Stimulated activated CD8-positive, alpha-beta memory T cell treated with anti-CD3 and anti-CD28 coated beads, Interleukin-7, amount 100 ng/mL, for 4 hours (primary cell): ENCODE results near the gene SUGCT.
"Not testable (repeated sequence)": the region's sequence is repeated elsewhere in the genome, so short reads cannot be mapped to it uniquely, and the experiment has no call there.

Experiments used
- DNase-seq, 2 donors: peaks; one replicate each; pipeline ENCODE4 v3.0.0-alpha.2; 2020; ENCODE audit warnings: low read depth in 2 of 2

The SUGCT gene

GRCh38 chr7:40138973-40139372, 4.2 kb downstream of the SUGCT start:
- DNase-seq, result no peak

- DNase-seq, result not testable (repeated sequence)
Measured at GRCh38 chr7:40139891-40140290, 5.1 kb downstream of the SUGCT start.

DNA sequence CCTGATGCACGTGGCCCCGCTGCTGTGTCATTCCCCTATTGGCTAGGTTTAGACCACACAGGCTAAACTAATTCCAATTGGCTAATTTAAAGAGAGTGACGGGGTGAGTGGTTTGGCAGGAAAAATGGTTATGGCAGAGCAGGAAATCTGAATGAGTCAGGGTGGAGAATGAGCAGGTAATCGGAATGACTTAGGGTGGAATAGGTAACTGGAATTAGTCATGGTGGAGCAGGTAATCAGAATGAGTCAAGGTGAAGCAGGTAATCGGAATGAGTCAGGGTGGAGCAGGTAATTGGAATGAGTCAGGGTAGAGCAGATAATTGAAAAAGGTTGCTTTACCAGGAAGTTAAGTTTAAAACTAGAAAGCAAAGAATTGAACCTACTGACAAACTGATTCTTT, 7.1 kb downstream of the SUGCT start:
- not testable (repeated sequence) for DNase-seq

DNA sequence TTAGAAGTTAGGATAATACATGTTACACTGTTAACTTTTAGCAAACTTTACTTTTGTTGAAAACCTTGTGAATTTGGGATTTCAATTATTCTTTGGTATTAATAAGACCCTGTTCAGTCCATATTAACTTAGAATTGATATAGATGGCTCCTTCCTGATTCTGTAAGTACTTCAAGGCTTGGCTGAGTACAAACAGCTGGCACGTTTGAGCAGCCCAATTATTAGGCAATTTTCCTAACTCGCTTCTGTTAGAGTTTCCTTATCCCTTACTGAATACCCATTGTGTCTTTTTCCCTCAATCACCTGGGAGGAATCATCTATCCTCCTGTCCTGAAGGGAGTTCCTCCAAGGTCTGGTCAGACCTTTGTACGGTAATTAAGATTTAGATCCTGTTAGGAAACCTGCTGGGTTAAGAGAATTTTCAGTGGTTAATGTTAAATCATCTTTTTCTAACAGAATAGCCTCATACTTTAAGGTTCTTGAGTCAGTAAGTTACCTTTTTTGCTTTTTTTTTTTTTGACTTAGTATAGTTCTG, 10.9 kb downstream of the SUGCT start:
- DNase-seq, result not testable (repeated sequence)

DNA sequence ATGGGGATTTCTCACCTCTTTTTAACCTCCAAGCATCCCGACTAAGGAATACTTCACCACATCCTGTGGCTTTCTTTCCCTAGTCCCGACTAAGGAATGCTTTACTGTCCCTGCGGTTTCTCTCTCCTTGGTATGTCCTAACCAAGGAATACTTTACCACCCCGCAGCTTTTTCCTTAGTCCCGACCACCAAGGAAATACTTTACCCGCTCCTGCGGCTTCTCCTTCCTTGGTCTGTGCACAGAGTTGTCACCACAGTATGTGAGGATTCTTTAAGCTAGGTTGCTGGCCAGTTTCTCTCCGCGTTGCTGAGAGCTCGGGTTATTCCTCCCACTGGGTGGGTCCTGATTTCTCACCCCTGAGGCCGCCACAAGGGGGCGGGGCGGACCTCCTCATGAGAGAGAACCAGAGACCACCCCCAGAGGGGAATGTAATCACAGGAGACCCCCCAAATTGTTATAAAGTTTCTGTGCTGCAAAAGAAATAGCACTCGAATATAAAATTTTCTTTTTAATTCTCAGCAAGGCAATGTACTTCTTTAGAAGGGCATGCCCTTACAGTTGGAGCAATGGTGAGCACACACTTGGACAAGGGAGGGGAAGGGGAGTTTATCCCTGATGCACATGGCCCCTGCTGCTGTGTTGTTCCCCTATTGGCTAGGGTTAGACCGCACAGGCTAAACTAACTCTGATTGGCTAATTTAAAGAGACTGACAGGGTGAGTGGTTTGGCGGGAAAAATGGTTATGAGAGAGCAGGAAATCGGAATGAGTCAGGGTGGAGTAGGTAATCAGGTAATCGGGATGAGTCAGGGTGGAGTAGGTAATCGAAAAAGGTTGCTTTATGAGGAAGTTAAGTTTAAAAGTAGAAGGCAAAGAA, 12.8 kb downstream of the SUGCT start:
- DNase-seq, result no peak

- DNase-seq, result not testable (repeated sequence)
Measured at GRCh38 chr7:40148247-40148580, 13.4 kb downstream of the SUGCT start.

DNA sequence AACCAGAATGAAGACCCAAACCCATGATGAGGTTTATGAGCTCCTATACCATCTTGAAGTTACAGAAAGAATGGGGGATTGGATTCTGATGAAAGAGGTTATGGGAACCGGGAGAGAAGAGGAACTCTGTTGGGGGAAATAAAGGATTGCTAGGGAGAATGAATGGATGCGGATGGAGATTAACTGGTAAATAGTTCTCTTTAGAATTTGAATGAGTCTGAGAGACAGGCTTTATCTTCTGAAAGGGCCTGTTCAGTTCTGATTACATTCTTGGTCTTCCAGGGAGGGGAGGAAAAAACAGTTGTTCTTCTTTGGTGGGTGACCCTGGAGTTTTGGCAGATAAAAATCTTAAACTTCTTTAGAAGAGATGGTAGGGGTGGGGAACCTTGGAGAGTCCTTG, 13.9 kb downstream of the SUGCT start:
- DNase-seq, result no peak

DNA sequence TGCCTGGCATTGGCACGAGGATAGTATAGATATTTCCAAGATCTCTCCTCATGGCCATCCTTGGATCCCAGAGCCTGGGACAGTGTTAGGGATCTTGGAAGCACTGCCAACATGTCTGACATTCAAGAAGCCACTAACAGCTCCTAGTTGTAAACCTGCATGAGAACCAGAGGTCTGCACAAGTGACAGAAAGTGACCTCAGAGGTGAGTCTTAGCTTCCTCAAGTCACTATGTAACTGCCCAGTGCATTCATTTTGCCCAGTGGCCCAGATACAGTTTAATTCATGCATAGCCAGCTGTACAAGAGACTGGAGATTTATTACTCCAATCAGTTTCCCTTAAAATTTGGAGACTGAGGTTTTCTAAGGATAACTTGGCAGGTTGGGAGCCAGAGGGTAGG, 16.7 kb downstream of the SUGCT start:
- no peak for DNase-seq

GRCh38 chr7:40156988-40157387, 22.2 kb downstream of the SUGCT start:
- no peak for DNase-seq

GRCh38 chr7:40162516-40162915, 27.7 kb downstream of the SUGCT start:
- DNase-seq, result no peak

- DNase-seq, result no peak
Measured at GRCh38 chr7:40165216-40165615, 30.4 kb downstream of the SUGCT start.

GRCh38 chr7:40167291-40167690, 32.5 kb downstream of the SUGCT start:
- DNase-seq, result no peak

DNA sequence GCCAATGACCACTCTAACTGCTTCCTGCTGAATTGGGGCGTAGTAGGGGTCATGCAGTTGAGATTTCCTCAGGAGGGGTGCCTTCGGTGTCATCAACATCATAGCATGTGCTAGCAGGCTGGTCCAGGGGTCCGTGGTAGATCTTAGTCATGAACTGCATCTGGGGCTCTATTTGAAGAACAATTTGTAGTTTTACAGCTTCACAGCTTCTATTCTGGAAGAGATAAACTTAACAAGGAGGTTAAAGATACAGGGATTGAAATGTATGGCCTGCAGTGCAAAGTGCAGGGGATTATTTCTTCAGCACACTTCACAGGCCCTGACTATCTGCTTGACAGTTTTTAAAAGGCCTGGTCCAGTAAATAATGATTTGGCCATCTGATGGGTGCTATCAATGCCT, 33.5 kb downstream of the SUGCT start:
- not testable (repeated sequence) for DNase-seq

- DNase-seq, result not testable (repeated sequence)
Measured at GRCh38 chr7:40173121-40173520, 38.3 kb downstream of the SUGCT start.

GRCh38 chr7:40175256-40175655, 40.5 kb downstream of the SUGCT start:
- DNase-seq, result not testable (repeated sequence)

DNA sequence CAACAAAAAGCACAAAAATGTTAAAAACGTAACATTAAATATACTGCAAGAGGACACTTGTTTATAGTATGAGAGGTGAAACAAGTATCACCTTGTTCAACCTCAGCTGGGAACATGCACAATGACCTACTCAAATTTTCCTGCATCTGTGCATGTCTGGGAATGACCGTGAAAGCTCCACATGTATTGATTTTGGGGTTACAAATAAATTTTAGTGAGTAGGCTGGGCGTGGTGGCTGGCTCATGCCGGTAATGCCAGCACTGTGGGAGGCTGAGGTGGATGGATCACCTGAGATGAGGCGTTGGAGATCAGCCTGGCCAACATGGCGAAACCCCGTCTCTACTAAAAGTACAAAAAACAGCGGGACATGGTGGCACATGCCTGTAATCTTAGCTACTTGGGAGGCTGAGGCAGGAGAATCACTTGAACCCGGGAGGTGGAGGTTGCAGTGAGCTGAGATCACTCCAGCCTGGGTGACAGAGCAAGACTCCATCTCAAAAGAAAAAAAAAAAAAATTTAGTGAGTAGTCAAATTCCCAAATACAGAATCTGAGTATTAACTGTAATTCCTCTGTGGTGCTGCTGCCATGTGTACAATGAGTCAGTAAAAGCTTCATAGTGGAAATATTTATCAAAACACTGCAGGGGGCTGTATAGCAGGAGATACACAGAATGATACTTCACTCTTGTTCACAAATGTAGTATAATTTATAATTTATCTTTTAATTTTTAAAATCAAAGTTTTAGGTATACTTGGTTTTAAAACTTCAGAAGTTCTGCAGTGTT, 41.1 kb downstream of the SUGCT start:
- DNase-seq, result no peak

DNA sequence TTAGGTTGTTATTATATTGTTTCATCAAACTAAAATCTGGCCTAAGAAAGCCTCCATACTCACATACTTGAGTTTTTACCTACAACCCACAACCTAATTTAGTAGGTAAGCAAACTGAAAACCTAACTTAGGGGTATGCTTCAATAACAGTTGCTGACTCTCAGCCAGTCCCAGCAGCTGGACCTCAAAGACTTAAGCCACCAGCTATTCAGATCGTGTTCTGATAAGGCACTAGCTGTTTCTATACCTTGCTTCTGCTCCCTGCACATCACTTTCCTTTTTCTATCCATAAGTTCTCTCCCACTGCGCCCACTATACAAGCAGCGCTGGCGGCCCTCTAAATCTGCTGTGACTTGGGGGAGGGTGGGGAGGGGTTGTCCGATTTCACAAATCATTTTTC, 42.3 kb downstream of the SUGCT start:
- DNase-seq, result no peak

DNA sequence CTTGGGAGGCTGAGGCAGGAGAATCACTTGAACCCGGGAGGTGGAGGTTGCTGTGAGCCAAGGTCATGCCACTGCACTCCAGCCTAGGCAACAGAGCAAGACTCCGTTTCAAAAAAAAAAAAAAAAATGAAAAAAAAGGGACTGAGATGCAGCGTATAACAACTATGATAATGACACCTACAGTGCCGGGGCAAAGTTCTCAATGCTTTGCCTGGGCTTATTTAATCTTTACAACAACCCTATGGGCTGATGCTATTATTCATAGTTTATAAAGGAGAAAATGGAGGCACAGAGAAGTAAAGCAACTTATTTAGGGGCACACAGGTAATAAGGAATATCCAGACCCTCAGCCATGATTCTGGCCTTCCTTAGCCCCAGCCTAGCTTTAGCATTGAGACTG, 47.6 kb downstream of the SUGCT start:
- DNase-seq, result no peak

GRCh38 chr7:40186586-40186985, 51.8 kb downstream of the SUGCT start:
- no peak for DNase-seq

- no peak for DNase-seq
Measured at GRCh38 chr7:40192036-40192435, 57.2 kb downstream of the SUGCT start.

- DNase-seq, result no peak
Measured at GRCh38 chr7:40194745-40195144, 59.9 kb downstream of the SUGCT start.

DNA sequence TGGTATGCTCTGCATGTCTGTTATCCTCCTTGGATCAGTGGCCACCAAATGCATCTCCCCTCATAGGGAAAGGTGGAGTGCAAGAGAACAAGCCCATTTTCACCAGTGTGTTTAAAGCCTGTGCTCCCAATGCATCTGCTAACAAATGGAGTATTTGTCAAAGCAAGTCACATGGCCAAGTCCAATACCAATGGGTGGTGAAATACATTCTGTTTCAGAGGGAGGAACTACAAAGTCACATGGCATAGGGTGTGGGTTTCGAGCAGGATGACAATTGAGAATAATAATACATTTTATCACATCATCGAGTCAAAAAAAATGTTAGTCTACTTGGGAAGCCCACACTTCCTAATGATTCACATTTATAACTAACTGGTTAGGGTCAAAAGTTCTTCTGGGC, 62.7 kb downstream of the SUGCT start:
- no peak for DNase-seq
